ENCODE data around the gene HPSE2.

The HPSE2 gene

DNA sequence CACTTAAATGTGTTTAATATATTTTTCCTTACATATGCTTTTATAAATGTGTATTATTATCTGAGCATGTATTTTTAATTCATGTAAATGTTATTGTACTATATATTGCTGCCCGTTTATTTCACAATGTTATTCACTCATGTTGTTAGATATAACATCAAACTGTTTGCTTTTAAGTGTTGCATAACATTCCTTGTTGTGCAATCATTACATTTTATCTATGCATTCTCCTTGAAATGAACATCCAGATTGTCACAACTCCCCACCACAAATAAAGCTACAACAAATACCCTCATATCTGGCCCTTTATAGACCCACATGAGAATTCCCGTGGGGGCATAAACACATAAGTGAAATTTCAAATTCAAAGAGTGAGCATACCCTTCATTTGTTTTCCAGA, 264.2 kb downstream of the HPSE2 start:
- Histone ChIP-seq H2AFZ (ENCODE audit: low read depth, low read length) (no peak overlapping the region), H3K27ac (ENCODE audit: low read length) (no peak overlapping the region), H3K9ac (ENCODE audit: low read depth, low read length) (no peak overlapping the region), H4K20me1 (ENCODE audit: insufficient read depth, low read length) (no peaks in the 10 kb centered on the region), H3K9me3 (ENCODE audit: insufficient read depth, low read length, severe bottlenecking) (no peaks in the 10 kb centered on the region), H3K27me3 (ENCODE audit: insufficient read depth, low read length, poor library complexity) (no peaks in the 10 kb centered on the region), H3K36me3 (ENCODE audit: insufficient read depth, low read length) (no peaks in the 10 kb centered on the region), H3K4me3 (ENCODE audit: low read depth in 1 of 2, low read length in 2 of 2) (no peak overlapping the region), H3K4me1 (ENCODE audit: insufficient read depth, low read length) (no peaks in the 10 kb centered on the region), H3K79me2 (ENCODE audit: insufficient read depth, low read length) (no peaks in the 10 kb centered on the region), H3K4me2 (ENCODE audit: insufficient read depth, low read length) (no peak overlapping the region)
- ATAC-seq (ENCODE audit: insufficient read depth, low read depth) (no peak), DNase-seq (no peak)
- TF ChIP-seq, protein P1, sequence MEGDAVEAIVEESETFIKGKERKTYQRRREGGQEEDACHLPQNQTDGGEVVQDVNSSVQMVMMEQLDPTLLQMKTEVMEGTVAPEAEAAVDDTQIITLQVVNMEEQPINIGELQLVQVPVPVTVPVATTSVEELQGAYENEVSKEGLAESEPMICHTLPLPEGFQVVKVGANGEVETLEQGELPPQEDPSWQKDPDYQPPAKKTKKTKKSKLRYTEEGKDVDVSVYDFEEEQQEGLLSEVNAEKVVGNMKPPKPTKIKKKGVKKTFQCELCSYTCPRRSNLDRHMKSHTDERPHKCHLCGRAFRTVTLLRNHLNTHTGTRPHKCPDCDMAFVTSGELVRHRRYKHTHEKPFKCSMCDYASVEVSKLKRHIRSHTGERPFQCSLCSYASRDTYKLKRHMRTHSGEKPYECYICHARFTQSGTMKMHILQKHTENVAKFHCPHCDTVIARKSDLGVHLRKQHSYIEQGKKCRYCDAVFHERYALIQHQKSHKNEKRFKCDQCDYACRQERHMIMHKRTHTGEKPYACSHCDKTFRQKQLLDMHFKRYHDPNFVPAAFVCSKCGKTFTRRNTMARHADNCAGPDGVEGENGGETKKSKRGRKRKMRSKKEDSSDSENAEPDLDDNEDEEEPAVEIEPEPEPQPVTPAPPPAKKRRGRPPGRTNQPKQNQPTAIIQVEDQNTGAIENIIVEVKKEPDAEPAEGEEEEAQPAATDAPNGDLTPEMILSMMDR (IDR thresholded peaks at IDR 0.05; ENCODE audit: borderline replicate concordance, extremely low read depth, low read length, poor library complexity, severe bottlenecking) = no peak
- no peak for TF ChIP-seq EZH2 (IDR thresholded peaks at IDR 0.05; ENCODE audit: borderline replicate concordance, low read depth, low read length, severe bottlenecking)

DNA sequence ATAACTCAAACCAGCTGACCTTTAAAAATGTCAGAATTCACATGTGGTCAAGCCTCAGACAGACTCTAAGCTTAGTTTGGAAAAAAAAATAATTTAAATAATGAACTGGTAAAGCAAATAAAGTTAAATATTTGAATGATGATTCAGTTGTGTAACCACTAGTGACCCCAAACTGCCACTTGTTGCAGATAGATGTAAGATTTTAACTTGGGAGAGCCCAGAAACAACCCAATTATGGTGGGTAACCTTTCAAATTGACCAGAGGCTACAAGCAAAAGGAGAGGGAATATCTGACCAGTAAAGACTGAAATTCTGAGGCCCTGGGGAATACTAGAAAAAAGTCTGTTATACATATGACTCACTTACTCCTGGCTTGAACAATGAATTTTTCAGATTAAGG, 268.1 kb downstream of the HPSE2 start:
- DNase-seq (no peak), ATAC-seq (ENCODE audit: insufficient read depth, low read depth) (no peak)
- Histone ChIP-seq H3K4me3 (ENCODE audit: low read depth in 1 of 2, low read length in 2 of 2) (no peak overlapping the region), H3K9me3 (ENCODE audit: insufficient read depth, low read length, severe bottlenecking) (no peaks in the 10 kb centered on the region), H3K36me3 (ENCODE audit: insufficient read depth, low read length) (no peaks in the 10 kb centered on the region), H3K27me3 (ENCODE audit: insufficient read depth, low read length, poor library complexity) (no peaks in the 10 kb centered on the region), H3K27ac (ENCODE audit: low read length) (no peak overlapping the region), H4K20me1 (ENCODE audit: insufficient read depth, low read length) (no peaks in the 10 kb centered on the region), H3K4me1 (ENCODE audit: insufficient read depth, low read length) (no peaks in the 10 kb centered on the region), H3K79me2 (ENCODE audit: insufficient read depth, low read length) (no peaks in the 10 kb centered on the region), H3K9ac (ENCODE audit: low read depth, low read length) (no peak overlapping the region), H3K4me2 (ENCODE audit: insufficient read depth, low read length) (no peak overlapping the region), H2AFZ (ENCODE audit: low read depth, low read length) (no peak overlapping the region)
- no peak for TF ChIP-seq EZH2 (IDR thresholded peaks at IDR 0.05; ENCODE audit: borderline replicate concordance, low read depth, low read length, severe bottlenecking)
- TF ChIP-seq, protein P1 (IDR thresholded peaks at IDR 0.05; ENCODE audit: borderline replicate concordance, extremely low read depth, low read length, poor library complexity, severe bottlenecking) = no peak

DNA sequence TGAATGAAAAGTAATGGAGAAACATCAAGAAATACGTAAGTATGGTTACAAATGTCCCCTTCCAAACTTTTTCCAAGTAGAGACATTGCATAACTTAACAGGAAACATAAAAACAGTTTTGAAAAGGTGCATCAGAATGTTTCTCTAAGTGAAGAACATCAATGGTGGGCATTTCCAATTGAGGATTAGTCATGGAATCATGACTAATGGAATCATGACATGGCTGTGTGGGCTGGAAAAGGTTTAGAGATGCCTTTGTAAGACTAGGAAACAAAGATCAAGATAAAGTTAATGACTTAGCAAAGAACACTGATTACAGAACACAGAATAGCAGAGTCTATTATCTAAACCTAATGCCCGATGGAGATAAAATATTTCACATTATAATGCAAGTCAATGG, 272.0 kb downstream of the HPSE2 start:
- TF ChIP-seq, protein P1 (IDR thresholded peaks at IDR 0.05; ENCODE audit: borderline replicate concordance, extremely low read depth, low read length, poor library complexity, severe bottlenecking) = no peak
- TF ChIP-seq EZH2 (IDR thresholded peaks at IDR 0.05; ENCODE audit: borderline replicate concordance, low read depth, low read length, severe bottlenecking) = no peak
- Histone ChIP-seq H3K9me3 (ENCODE audit: insufficient read depth, low read length, severe bottlenecking) (no peaks in the 10 kb centered on the region), H3K36me3 (ENCODE audit: insufficient read depth, low read length) (no peaks in the 10 kb centered on the region), H3K4me3 (ENCODE audit: low read depth in 1 of 2, low read length in 2 of 2) (no peak overlapping the region), H3K9ac (ENCODE audit: low read depth, low read length) (no peak overlapping the region), H3K79me2 (ENCODE audit: insufficient read depth, low read length) (no peaks in the 10 kb centered on the region), H3K27me3 (ENCODE audit: insufficient read depth, low read length, poor library complexity) (no peaks in the 10 kb centered on the region), H2AFZ (ENCODE audit: low read depth, low read length) (no peak overlapping the region), H3K4me2 (ENCODE audit: insufficient read depth, low read length) (no peak overlapping the region), H3K27ac (ENCODE audit: low read length) (no peak overlapping the region), H3K4me1 (ENCODE audit: insufficient read depth, low read length) (no peaks in the 10 kb centered on the region), H4K20me1 (ENCODE audit: insufficient read depth, low read length) (no peaks in the 10 kb centered on the region)
- ATAC-seq (ENCODE audit: insufficient read depth, low read depth) (no peak), DNase-seq (no peak)

DNA sequence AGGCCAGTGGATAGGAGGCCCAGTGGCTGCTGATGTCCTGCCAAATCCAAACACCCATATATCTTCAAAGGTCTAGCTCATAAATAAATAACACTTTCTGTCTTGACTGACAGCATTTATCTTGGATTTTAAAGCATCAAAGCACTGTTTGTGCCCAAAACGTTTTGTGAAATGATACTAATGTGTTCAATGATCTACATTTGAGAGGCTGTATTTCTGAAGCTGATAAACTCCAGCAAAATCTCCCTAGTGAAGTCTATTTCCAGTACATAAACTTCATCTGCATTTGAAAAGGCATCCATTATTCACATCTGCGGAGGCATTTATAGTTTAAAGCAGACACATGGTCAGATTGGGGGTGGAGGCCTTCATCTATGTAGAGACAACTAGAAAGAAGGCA, 276.3 kb downstream of the HPSE2 start:
- no peak for TF ChIP-seq EZH2 (IDR thresholded peaks at IDR 0.05; ENCODE audit: borderline replicate concordance, low read depth, low read length, severe bottlenecking)
- ATAC-seq (ENCODE audit: insufficient read depth, low read depth) (no peak), DNase-seq (no peak)
- Histone ChIP-seq H3K79me2 (ENCODE audit: insufficient read depth, low read length) (no peaks in the 10 kb centered on the region), H3K9ac (ENCODE audit: low read depth, low read length) (no peak overlapping the region), H3K27me3 (ENCODE audit: insufficient read depth, low read length, poor library complexity) (no peaks in the 10 kb centered on the region), H4K20me1 (ENCODE audit: insufficient read depth, low read length) (no peaks in the 10 kb centered on the region), H3K9me3 (ENCODE audit: insufficient read depth, low read length, severe bottlenecking) (no peaks in the 10 kb centered on the region), H3K27ac (ENCODE audit: low read length) (no peak overlapping the region), H3K4me2 (ENCODE audit: insufficient read depth, low read length) (no peak overlapping the region), H3K4me1 (ENCODE audit: insufficient read depth, low read length) (no peaks in the 10 kb centered on the region), H3K4me3 (ENCODE audit: low read depth in 1 of 2, low read length in 2 of 2) (no peak overlapping the region), H3K36me3 (ENCODE audit: insufficient read depth, low read length) (no peaks in the 10 kb centered on the region), H2AFZ (ENCODE audit: low read depth, low read length) (no peak overlapping the region)

All from DND-41 (cell line).